CD4-positive, alpha-beta T cell treated with Interleukin-17A for 1 hour (primary cell): Measurements from ENCODE around the gene RNASE13.
"Not testable (repeated sequence)": the region's sequence is repeated elsewhere in the genome, so short reads cannot be mapped to it uniquely, and the experiment has no call there.

Experiments
- DNase-seq: peaks from one replicate; pipeline ENCODE4 v3.0.0-alpha.2; 2020

Gene RNASE13

GRCh38 chr14:21040941-21041340 is 6.3 kb upstream of the RNASE13 start:
- DNase-seq: not testable (repeated sequence)

GRCh38 chr14:21040370-21040925 is 5.8 kb upstream of the RNASE13 start:
- DNase-seq: no peak

- DNase-seq: peak; percentile 60
Observed at GRCh38 chr14:21039585-21040369, 5.2 kb upstream of the RNASE13 start.

GRCh38 chr14:21038441-21039422 is 4.1 kb upstream of the RNASE13 start:
- no peak for DNase-seq

GRCh38 chr14:21037156-21037555 is 2.5 kb upstream of the RNASE13 start:
- no peak for DNase-seq

GRCh38 chr14:21036751-21037150 is 2.1 kb upstream of the RNASE13 start:
- DNase-seq: no peak

- DNase-seq: no peak
Observed at GRCh38 chr14:21033133-21033698, 1.4 kb downstream of the RNASE13 start.

GRCh38 chr14:21032326-21033132 is 2.1 kb downstream of the RNASE13 start:
- no peak for DNase-seq

GRCh38 chr14:21030531-21030930 is 4.1 kb downstream of the RNASE13 start:
- DNase-seq: no peak

GRCh38 chr14:21029917-21030316 is 4.7 kb downstream of the RNASE13 start, which contains the start of gene TPPP2:
Gene TPPP2, plus strand, starts transcription at chr14:21030217. Its CDS starts 365 bp downstream, at chr14:21030582.
- no peak for DNase-seq

GRCh38 chr14:21026988-21027315 is 7.7 kb downstream of the RNASE13 start:
- no peak for DNase-seq

- no peak for DNase-seq
Observed at GRCh38 chr14:21026274-21026987, 8.2 kb downstream of the RNASE13 start.

- DNase-seq: no peak
Observed at GRCh38 chr14:21025371-21026273, 9.0 kb downstream of the RNASE13 start.

GRCh38 chr14:21024585-21025370 is 9.8 kb downstream of the RNASE13 start, which contains the start of gene NDRG2:
Gene NDRG2, minus strand, starts transcription at chr14:21025061. Its CDS starts 1,746 bp downstream, at chr14:21023315.
- DNase-seq: peak; percentile 84

GRCh38 chr14:21023817-21024584 is 10.6 kb downstream of the RNASE13 start:
- peak; percentile 21 for DNase-seq

GRCh38 chr14:21023174-21023573 is 11.4 kb downstream of the RNASE13 start:
- DNase-seq: no peak

GRCh38 chr14:21022686-21023085 is 11.9 kb downstream of the RNASE13 start:
- no peak for DNase-seq

GRCh38 chr14:21020977-21021545 is 13.5 kb downstream of the RNASE13 start:
- DNase-seq: no peak
